ENCODE measurements around the gene SNX15.
"Not testable (repeated sequence)": the region's sequence is repeated elsewhere in the genome, so short reads cannot be mapped to it uniquely, and the experiment has no call there.

Gene SNX15

DNA sequence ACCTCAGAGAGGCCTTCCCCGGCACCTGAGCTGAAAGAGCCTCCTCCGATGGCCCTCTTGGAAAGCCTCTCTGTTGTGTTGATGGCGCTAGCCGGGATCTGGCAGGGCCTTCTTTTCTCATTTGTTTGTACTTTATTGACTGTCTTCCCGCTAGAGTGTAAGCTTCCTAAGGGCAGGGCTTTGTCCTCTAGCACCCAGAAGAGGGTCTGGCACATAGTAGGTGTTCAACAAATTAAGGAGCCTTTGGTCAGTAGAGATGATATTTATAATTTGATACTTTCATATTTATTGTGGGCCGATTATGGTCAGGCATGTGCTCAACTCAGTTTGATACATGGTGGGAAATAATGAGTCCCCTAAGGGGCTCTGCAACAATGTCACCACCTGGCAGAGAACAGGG is 9.3 kb upstream of the SNX15 start:
- DNase-seq = no peak

DNA sequence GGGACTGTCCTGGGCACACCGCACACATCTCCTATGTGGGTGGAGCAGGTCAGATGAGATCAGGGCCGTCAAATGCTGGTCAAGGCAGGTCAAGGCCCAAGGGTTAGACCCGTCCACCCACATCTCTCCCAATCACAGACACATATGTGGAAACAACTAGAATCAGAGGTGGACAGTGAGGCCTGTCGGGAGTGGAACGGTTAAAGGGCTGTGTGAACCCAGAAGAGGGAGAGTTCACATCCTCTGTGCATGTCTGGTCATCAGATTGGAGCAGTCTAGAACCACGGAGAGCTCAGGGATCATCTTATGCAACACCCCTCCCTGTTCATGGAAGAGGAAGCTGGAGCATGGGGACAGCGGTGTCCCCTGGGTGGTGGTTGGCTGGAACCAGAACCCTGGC is 7.4 kb upstream of the SNX15 start:
- DNase-seq = no peak

DNA sequence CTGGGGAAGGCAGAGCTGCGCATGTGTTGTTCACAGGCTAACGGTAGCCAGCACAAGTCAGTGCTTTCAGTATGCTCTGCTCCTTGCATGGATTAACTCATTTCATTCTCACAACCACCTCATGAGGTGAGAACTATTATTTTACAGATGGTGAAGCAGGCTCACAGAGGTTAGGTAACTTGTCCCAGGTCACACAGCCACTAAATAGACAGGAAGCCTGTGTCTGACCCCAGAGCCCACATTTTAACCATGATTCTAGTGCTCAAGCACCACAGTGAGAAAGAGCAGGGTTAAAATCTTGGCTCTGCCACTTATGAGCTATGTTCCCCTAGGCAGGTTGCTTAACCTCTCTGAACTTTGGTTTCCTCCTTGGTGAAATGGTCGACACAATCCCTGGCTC is 6.2 kb upstream of the SNX15 start:
- no peak for DNase-seq

DNA sequence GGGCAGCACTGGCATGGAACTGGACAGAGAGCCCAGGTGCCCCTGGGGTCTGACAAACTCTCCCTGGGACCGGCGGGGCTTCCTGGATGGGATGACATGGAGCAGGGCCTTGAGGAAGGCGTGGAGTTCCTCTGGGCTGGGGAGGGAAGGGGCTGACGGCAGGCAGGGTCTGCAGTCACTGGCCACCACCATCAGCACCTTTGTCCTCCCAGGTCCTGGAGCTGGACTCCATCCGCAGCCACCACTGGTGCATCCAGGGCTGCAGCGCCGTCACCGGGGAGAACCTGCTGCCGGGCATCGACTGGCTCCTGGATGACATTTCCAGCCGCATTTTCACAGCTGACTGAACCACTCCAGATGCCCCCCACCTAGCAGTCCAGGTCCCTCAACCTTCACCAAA is 5.7 kb upstream of the SNX15 start:
- DNase-seq = no peak

DNA sequence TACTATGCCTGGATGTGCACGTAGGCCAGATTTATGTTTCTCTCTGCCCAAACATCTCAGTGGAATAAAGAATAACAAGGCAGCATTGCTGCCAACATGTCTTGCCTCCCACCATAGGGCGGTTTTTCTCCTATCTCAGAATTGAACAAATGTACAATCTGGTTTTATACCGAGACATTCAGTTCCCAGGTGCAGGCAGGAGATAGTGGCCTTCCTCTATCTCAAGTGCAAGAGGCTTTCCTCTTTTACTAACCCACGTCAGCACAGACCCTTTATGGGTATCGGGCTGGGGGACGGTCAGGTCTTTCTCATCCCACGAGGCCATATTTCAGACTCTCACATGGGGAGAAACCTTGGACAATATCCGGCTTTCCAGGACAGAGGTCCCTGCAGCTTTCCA is 3.7 kb upstream of the SNX15 start:
- not testable (repeated sequence) for DNase-seq

DNA sequence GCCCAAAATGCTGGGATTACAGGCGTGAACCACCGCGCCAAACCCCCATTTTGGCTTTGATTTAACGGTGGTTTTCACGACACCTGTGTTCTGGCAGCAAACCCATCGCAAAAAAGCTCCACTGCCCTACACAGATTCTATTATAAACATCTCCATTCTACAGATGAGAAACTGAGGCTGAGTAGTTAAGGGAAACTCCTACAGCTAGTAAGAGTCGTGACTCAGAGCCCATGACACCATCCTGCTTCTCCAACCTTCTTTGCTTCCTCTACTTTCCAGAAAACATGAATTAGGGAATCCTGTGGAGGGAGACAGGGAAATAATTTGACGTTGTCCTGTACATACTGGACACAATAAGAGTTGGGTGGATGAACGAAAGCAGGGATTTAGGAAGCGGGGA is 429 bp upstream of the SNX15 start:
- no peak for DNase-seq

DNA sequence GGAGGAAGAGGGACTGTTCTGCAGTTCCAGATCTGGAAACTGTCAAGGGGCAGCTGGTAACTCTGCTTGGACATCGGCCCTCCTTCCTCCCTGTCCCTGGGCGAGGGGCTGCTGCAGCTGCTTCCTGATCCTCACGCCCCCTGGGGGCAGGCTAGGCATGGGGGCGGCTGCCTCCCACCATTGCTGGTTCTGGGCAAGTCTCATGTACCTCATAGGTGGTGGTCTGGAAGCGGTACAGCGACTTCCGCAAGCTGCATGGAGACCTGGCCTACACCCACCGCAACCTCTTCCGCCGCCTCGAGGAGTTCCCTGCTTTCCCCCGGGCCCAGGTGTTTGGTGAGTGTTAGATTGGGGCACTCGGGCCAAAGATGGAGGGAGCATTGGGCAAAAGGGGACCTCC is 5.0 kb downstream of the SNX15 start:
- DNase-seq = no peak

DNA sequence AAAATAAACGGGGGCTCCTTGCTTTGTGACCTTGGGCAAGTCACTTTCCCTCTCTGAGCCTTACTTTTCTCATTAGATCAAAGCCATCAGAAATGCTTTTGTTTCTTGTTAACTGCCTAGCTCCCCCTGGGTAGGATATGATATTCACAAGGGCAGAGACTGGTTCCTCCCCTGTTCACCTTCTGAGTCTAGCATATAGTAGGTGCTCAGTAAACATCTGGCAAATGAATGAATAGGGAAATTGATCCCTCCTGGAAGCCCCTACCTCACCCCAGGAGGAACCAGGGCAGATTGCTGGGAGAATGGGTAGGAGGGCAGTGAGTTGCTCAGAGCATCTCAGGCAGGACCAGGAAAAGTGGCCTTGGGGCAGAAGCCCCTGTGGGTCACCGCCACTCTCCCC is 7.2 kb downstream of the SNX15 start:
- no peak for DNase-seq

DNA sequence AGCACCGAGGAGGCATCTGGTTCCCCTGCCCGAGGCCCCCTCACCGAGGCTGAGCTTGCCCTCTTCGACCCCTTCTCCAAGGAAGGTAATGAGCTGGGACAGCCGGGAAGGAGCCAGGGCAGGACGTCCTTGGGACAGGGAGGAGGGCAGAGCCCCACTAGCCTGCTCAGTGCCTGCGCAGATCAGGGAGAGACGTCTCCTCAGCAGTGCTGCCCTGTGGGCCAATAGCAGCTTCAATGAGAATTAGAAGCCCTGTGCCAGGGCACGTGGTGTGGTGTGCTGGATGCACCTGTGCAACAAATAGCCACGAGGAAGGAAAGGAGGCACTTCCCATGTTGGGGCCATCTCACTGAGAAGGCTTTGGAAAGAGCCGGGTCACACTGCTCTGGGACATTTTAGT is 8.3 kb downstream of the SNX15 start:
- DNase-seq = no peak

DNA sequence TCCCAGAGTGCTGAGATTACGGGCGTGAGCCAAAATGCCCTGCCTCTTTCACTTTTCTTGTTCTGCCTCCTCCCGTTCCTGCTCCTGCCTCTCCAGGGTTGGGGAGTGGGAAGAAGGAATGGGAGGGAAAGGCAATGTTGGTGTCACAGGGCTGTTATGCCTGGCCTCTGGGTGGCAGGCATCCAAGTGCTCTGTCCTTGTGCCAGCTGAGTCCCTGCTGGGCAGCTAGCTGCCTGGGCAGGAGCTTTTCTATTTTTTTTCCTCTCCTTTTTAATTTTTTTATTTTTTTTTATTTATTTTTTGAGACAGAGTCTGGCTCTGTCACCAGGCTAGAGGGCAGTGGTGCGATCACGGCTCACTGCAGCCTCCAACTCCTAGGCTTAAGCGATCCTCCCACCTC is 9.7 kb downstream of the SNX15 start:
- DNase-seq = no peak

DNA sequence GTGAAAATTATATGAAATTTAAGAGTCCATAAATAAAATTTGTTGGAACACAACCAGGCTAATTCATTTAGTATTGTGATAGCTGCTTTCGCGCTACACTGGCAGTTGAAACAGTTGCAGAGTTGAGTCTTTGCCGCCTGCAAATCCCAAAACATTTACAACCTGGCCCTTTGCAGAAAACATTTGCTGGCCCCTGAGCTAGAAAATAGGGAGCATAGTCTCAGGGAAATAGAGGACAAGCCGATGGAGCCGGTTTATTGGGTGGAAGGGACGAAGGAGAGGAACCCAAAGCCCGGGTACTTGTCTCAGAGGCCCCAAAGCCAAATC is 13.2 kb downstream of the SNX15 start:
- no peak for DNase-seq

DNA sequence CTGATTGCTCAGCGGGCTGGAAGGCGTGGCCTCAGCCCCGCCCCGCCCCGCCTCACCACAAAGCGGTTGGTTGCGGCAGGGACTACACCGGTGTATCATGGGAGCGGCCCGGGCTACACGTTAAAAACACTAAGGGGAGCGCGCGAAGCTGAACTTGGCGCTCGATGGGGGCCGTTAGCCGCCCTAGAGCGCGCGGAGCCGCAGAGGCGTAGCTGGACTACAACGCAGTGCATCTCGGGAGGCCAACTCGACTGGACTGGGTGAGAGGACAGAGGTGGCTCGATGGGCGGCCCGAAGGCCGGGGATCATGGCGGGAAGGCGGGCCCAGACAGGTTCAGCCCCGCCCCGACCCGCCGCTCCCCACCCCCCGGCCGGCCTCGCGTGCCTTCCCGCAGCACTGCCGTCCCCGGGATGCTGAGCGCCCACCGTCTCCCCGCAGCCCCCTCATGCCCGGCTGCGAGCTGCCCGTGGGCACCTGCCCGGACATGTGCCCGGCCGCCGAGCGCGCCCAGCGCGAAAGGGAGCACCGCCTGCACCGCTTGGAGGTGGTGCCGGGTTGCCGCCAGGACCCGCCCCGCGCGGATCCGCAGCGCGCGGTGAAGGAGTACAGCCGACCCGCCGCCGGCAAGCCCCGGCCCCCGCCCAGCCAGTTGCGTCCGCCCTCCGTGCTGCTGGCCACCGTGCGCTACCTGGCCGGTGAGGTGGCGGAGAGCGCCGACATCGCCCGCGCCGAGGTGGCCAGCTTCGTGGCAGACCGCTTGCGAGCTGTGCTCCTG is 13.8 kb downstream of the SNX15 start, which contains the start of gene SAC3D1:
Gene SAC3D1 (plus strand): TSS at position 364 of the 776 bp plus-strand sequence. CDS start 83 bp downstream, at position 447.
- DNase-seq = peak; percentile 92

DNA sequence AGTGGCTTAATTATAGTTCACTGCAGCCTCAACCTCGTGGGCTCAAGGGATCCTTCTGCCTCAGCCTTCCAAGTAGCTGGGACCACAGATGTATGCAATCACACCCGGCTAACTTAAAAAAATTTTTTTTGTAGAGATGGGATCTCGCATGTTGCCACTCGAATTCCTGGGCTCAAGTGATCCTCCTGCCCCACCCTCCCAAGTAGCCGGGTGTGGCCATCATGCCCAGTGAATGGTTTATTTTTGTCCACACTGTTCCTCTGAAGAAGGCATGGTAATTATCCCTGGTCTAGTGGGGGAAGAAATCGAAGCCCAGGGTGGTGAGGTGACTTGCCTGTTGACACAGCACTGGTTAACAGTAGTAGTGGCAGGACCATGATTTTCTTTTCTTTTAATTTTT is 15.7 kb downstream of the SNX15 start:
- no peak for DNase-seq

DNA sequence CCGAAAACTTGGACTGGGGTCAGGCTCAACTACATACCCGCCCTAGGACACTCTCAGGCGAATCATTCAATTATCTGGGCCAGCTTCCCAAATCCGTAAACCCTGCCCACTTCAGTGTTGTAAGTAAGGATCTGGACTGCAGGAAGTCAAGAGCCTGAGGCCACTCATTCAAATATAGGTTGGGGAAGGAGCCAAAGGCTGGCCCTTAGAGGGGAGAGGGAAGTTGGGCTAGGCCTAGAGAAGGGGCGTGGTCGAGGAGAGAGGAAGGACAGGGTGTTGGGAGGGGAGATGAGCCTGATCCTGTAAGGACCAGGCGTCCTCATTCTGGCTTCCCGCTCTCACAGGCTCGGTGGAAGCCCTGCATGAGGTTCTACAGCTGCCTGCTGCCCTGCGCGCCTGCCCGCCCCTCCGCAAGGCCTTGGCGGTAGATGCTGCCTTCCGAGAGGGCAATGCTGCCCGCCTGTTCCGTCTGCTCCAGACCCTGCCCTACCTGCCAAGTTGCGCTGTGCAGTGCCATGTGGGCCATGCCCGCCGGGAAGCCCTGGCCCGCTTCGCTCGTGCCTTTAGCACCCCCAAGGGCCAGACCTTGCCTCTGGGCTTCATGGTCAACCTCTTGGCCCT is 16.8 kb downstream of the SNX15 start:
- no peak for DNase-seq

DNA sequence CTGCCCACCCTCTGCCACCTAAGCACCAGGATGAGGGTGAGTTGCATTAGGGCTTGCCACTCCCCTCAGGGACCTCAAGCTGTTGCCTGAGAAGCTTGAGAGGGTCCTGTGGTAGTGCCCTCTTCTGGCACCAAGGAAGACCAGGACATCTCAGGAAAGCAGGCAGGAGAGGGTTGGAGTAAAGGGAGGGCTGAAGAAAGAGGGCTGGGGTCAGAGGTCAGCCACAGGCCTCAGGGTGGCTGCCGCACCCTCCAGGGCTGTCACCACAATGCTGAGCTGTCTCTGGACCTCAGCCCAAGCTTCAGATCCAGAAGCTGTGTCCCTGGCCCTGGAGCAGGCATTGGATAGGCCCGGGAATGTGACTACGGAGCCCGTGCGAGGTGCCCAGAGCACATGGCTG is 17.8 kb downstream of the SNX15 start:
- no peak for DNase-seq

DNA sequence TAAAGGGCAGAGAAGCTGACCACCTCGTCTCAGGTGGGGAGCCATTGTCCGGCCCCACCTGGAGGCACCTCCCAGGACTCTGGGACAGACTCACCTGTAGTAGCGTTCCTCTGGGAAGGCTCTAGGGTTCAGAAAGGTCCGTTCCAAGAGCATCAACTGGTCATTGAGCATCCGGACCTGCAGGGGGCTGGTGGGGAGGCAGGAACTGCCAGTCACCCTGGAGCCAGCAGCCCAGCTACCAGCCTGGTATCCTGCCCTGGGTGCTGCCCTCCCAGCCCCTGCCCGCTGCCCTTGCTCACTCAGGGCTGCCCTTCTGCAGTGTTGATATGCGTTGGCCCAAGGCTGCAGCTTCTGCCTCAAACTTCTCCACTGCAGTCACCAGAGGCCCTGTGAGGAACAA is 18.5 kb downstream of the SNX15 start:
- no peak for DNase-seq

DNA sequence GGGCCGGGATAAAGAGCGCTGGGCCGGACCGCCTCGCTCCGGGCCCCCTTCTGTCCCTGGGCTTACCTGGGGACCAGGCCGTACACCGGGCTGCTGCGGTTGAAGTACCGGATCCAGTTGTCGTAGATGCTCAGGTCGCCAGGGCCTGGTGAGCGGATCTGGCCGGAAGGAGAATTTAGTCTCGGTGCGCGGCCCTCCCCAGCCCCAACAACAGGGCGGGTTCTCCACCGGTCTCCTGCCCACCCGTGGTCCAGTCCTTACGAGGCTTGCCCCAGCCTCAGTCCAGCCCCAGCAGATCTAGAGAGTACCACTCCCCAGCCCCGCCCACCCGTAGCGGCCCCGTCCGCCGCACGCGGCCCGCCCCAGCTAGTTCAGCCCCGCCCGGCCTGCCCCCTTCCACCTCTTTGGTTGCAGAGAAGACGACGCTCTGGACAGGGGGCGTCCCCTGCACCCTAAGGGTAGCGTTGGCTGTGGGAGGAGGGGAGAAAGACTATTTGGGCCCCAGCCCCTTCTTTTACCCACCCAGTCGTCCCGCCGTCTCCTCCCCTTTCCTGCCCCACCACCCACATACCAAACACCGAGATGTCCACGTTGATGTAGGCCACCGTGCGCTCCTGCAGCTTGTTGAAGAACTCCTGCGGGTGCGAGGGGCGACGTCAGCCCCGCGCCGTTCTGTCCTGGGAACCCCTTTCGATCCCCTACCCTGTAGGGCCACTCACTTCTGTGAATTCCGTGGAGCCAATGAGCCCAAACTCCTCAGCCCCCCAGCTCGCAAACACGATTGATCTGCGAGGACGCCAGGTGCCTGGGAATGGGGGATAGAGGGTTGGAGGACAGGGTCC is 20.6 kb downstream of the SNX15 start:
- peak; percentile 8 for DNase-seq

DNA sequence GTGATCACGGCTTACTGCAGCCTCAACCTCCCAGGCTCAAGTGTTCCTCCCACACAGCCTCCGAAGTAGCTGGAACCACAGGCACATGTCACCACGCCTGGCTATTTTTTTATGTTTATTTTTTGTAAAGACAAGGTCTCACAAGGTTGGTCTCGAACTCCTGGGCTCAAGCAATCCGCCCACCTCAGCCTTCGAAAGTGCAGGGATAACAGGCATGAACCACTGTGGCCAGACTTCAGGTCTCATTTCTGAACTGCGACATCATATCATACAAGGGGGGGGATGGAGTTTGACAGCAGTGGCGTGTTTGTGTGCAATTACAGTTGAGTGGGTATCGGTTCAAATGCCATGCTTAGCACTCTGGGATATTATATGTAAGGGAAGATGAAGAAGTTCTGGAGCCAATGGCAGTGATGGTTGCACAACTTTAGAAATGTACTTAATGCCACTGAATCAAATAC is 24.2 kb downstream of the SNX15 start:
- no peak for DNase-seq

DNA sequence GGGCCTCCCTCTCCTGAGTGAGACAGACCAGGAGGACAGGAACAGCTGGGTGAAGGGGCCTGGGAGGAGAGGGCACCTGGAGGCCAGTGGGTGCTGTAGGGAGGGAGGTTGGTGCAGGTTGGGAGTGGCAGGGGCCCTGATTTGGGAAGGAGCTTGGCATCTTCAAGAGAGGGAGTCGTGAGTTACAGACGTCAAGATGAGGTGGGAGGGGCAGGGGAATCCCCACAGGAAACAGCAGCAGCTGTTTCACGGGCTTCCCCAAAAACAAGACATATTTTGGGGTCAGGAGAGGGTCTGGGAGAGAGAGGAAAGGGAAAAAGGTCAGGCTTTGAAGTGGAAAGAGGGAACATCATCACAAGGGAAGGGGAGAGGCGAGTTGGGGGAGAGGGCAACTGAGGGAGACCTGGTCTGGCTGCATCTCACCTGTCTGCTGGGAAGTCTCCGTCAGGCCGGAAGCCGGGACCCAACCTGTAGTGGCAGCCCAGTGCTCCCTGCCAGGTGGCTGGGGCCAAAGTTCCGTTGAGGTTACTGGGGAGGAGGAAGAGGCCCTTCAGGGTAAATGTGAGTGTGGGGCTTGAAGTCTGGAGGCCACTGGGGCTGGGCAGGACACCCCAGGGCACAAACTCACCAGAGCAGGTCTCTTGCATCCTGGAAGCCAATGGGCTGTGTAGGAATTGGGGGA is 26.7 kb downstream of the SNX15 start:
- DNase-seq = peak; percentile 40

DNA sequence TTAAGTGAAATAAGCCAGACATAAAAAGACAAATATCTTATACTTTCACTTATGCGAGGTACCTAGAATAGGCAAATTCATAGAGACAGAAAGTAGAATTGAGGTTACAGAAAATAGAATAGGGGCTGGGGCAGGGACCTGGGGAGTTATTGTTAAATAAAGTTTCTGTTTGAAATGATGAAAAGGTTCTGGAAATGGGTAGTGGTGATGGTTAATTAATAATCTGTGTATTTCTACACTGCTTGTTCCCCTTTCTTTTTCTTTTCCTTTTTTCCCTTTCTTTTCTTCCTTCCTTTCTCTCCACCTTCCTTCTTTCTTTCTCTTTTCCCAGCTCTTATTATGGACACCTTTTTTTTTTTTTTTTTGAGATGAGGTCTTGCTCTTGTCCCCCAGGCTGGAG is 28.3 kb downstream of the SNX15 start:
- no peak for DNase-seq

DNA sequence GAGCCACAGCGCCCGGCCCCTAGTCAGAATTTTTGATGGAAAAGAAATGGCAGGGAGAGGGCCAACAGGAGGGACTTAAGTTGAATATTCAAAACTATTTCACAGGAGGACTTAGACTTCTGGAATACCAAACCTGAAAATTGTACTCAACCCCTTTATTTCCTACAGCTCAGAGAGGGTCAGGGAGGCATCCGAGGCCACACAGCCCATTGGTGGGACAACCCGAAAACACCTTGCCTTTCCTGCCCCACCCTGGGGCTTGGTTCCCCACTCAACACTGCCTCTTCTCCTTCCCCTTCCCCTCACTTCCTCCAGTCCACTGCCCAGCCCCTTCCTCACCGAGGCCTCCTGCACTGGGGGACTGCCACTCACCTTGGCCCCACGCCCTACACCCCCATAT is 29.8 kb downstream of the SNX15 start:
- no peak for DNase-seq

DNA sequence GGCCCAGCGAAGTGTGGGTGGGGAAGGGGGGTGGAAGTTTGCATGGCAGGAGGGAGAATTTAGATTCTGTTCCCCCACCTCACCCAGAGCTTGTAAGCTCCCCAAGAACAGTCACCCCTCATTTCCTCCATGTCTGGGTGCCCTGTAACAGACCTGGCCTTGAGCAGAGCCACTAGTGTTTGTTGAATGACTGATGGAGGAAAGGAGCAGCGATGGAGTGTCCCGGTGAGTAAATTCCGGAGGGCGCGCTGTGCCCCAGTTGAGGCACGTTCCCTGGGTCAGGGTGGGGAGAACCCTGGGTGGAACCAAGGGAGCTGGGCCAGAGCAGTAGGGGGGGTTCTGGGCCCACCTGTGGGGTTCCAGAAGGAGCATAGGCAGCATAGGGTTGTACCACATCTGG is 30.3 kb downstream of the SNX15 start:
- DNase-seq = no peak

DNA sequence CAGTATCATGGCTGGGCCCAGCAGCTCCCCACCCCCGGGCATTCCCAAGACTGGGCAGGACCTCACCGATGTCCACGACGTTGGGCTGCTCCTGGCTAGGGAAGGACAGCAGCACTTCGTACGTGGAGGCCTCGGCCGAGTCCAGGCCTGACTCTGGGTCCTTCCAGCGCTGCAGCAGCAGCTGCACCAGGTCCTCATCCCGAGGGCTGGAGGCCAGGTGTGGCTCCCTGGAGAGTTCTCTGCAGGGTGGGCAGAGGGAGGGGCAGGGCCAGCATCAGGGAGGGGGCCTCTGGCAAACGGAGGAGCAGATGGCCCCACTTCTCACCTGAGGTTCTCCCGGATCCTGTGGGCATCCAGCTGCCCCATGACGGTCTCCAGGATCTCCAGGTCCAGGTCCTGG is 30.8 kb downstream of the SNX15 start:
- DNase-seq = no peak
